Esophagus muscularis mucosa (tissue), 3 donors: ENCODE data around the gene ALPK3.

Experiments
- POLR2A ChIP-seq: fragments of 450-650 bp; IDR thresholded peaks from one replicate; pipeline ENCODE4 v1.6.1; 2017; ENCODE audit warnings: antibody characterized with exemption, moderate library complexity, mild to moderate bottlenecking, low read depth
- POLR2AphosphoS5 ChIP-seq, 2 donors: sonication (generic); formaldehyde crosslinking; IDR thresholded peaks; one replicate each; pipeline ENCODE4 v1.6.1; 2017; ENCODE audit warnings: antibody characterized with exemption in 2 of 2
- TF ChIP-seq, protein P1 (sequence below), 3 experiments: fragments of 200-600 bp in 2 of 3; fragments of 450-650 bp in 1 of 3; sonication (generic) in 2 of 3; IDR thresholded peaks; one replicate each; pipeline ENCODE4 v1.5.1; 2017 to 2019; ENCODE audit warnings: antibody characterized with exemption in 3 of 3, mild to moderate bottlenecking in 2 of 3, moderate library complexity in 1 of 3

DNA sequence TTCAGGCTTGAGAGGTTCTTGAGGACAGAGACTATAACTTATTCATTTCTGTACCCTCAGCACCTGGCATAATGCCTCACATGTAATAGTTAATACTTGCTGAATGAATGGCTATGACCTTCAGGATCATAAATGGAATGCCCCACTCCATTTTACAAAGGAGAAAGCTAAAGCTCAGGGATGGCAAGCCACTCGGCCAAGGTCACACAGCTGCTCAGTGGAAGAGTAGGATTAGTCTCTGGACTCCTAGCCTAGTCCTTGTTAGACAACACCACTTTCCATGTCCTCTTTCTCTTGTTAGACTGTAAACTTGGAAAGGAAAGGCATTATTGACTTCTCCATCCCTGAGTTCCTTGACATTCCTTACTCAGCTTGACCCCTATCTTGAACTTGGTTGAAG lies 3.2 kb upstream of the ALPK3 start:
- TF ChIP-seq, protein P1, sequence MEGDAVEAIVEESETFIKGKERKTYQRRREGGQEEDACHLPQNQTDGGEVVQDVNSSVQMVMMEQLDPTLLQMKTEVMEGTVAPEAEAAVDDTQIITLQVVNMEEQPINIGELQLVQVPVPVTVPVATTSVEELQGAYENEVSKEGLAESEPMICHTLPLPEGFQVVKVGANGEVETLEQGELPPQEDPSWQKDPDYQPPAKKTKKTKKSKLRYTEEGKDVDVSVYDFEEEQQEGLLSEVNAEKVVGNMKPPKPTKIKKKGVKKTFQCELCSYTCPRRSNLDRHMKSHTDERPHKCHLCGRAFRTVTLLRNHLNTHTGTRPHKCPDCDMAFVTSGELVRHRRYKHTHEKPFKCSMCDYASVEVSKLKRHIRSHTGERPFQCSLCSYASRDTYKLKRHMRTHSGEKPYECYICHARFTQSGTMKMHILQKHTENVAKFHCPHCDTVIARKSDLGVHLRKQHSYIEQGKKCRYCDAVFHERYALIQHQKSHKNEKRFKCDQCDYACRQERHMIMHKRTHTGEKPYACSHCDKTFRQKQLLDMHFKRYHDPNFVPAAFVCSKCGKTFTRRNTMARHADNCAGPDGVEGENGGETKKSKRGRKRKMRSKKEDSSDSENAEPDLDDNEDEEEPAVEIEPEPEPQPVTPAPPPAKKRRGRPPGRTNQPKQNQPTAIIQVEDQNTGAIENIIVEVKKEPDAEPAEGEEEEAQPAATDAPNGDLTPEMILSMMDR (IDR thresholded peaks at IDR 0.05): no peak
- TF ChIP-seq POLR2AphosphoS5 (IDR thresholded peaks at IDR 0.05): no peak
- no peak for TF ChIP-seq POLR2A
